Measurements from ENCODE around the gene ARHGEF39. TPM values are rescaled to one million over a fixed set of nuclear protein-coding genes. Genes with fewer than 3 reads are reported as not detected.

Gene ARHGEF39
- total and polyA plus RNA-seq, 2 experiments from 2014 or later: 5.2 to 9.4 TPM

GRCh38 chr9:35656831-35657545 is 8.0 kb downstream of the ARHGEF39 start:
- H3K4me1 ChIP-seq (ENCODE audit: insufficient read depth): peaks cover 10% of the 10 kb centered on the region
- WGBS (ENCODE audit: low lambda C conversion rate, missing lambda C conversion rate): 34% methylated on average over 25 of the region's 25 CpGs
- H3K4me3 ChIP-seq: no peak overlapping the region

GRCh38 chr9:35656348-35656747 is 8.6 kb downstream of the ARHGEF39 start:
- H3K9me3 ChIP-seq (ENCODE audit: low read depth): no peaks in the 10 kb centered on the region
- H4K20me1 ChIP-seq (ENCODE audit: insufficient read depth, poor library complexity, severe bottlenecking): no peaks in the 10 kb centered on the region
- no peaks in the 10 kb centered on the region for H3K9me2 ChIP-seq (replicated peaks; ENCODE audit: insufficient read depth)
- H3K27ac ChIP-seq: peak overlapping the region; percentile 98
- DNase-seq (ENCODE audit: low spot score): no peak
- no peaks in the 10 kb centered on the region for H3K27me3 ChIP-seq
- H2AFZ ChIP-seq: no peak overlapping the region
- TF ChIP-seq EZH2 (IDR thresholded peaks at IDR 0.05; ENCODE audit: borderline replicate concordance) (no peak), CTCF (IDR thresholded peaks at IDR 0.05; ENCODE audit: poor library complexity) (no peak), EZH2phosphoT487 (IDR thresholded peaks at IDR 0.05; ENCODE audit: low read depth, severe bottlenecking, unreplicated experiment) (no peak)
- H3K79me2 ChIP-seq: peaks cover 11% of the 10 kb centered on the region
- peaks cover 11% of the 10 kb centered on the region for H3K4me1 ChIP-seq (ENCODE audit: insufficient read depth)
- no peak overlapping the region for H3K4me2 ChIP-seq
- WGBS (ENCODE audit: low lambda C conversion rate, missing lambda C conversion rate): 88% methylated on average over 17 of the region's 17 CpGs
- H3K36me3 ChIP-seq (replicated peaks; ENCODE audit: insufficient read depth, low read depth): no peaks in the 10 kb centered on the region
- H3K4me3 ChIP-seq: no peak overlapping the region

More at GRCh38 chr9:35656831-35657545, 8.0 kb downstream of the ARHGEF39 start:
- no peaks in the 10 kb centered on the region for H4K20me1 ChIP-seq (ENCODE audit: insufficient read depth, poor library complexity, severe bottlenecking)
- H3K27me3 ChIP-seq: no peaks in the 10 kb centered on the region
- peak overlapping the region; percentile 98 for H3K27ac ChIP-seq
- DNase-seq (ENCODE audit: low spot score): peak; percentile 59
- peak overlapping the region; percentile 70 for H3K4me2 ChIP-seq
- no peaks in the 10 kb centered on the region for H3K9me2 ChIP-seq (replicated peaks; ENCODE audit: insufficient read depth)
- no peaks in the 10 kb centered on the region for H3K9me3 ChIP-seq (ENCODE audit: low read depth)
- TF ChIP-seq EZH2 (IDR thresholded peaks at IDR 0.05; ENCODE audit: borderline replicate concordance) (no peak), CTCF (IDR thresholded peaks at IDR 0.05; ENCODE audit: poor library complexity) (no peak), EZH2phosphoT487 (IDR thresholded peaks at IDR 0.05; ENCODE audit: low read depth, severe bottlenecking, unreplicated experiment) (no peak)
- H3K36me3 ChIP-seq (replicated peaks; ENCODE audit: insufficient read depth, low read depth): no peaks in the 10 kb centered on the region
- H3K79me2 ChIP-seq: peaks cover 11% of the 10 kb centered on the region
- peak overlapping the region; percentile 11 for H2AFZ ChIP-seq

GRCh38 chr9:35653611-35654010 is 11.4 kb downstream of the ARHGEF39 start:
- no peaks in the 10 kb centered on the region for H3K9me3 ChIP-seq (ENCODE audit: low read depth)
- WGBS (ENCODE audit: low lambda C conversion rate, missing lambda C conversion rate): 95% methylated on average over 2 of the region's 2 CpGs
- no peak overlapping the region for H3K4me2 ChIP-seq
- H3K27ac ChIP-seq: no peak overlapping the region
- H3K4me1 ChIP-seq (ENCODE audit: insufficient read depth): peaks cover 5% of the 10 kb centered on the region
- H2AFZ ChIP-seq: no peak overlapping the region
- DNase-seq (ENCODE audit: low spot score): no peak
- TF ChIP-seq CTCF (IDR thresholded peaks at IDR 0.05; ENCODE audit: poor library complexity) (no peak), EZH2 (IDR thresholded peaks at IDR 0.05; ENCODE audit: borderline replicate concordance) (no peak), EZH2phosphoT487 (IDR thresholded peaks at IDR 0.05; ENCODE audit: low read depth, severe bottlenecking, unreplicated experiment) (no peak)
- no peaks in the 10 kb centered on the region for H3K27me3 ChIP-seq
- no peaks in the 10 kb centered on the region for H3K36me3 ChIP-seq (replicated peaks; ENCODE audit: insufficient read depth, low read depth)
- H3K4me3 ChIP-seq: no peak overlapping the region
- no peaks in the 10 kb centered on the region for H4K20me1 ChIP-seq (ENCODE audit: insufficient read depth, poor library complexity, severe bottlenecking)
- no peaks in the 10 kb centered on the region for H3K79me2 ChIP-seq
- no peaks in the 10 kb centered on the region for H3K9me2 ChIP-seq (replicated peaks; ENCODE audit: insufficient read depth)

All from hepatocyte (in vitro differentiated cells).